Neural cell (in vitro differentiated cells): ENCODE data around the gene RBM6.

Experiments
- CTCF ChIP-seq: fragments of 450-650 bp; IDR thresholded peaks from 2 replicates; pipeline ENCODE4 v1.5.1; 2014; ENCODE audit warnings: antibody characterized with exemption, mild to moderate bottlenecking, moderate library complexity; ENCODE audit not compliant: poor library complexity, severe bottlenecking
- EP300 ChIP-seq: fragments of 450-650 bp; conservative IDR thresholded peaks from 2 replicates; pipeline ENCODE4 v1.6.1; 2014; ENCODE audit warnings: antibody characterized with exemption, mild to moderate bottlenecking, moderate library complexity; ENCODE audit not compliant: poor library complexity, severe bottlenecking

DNA sequence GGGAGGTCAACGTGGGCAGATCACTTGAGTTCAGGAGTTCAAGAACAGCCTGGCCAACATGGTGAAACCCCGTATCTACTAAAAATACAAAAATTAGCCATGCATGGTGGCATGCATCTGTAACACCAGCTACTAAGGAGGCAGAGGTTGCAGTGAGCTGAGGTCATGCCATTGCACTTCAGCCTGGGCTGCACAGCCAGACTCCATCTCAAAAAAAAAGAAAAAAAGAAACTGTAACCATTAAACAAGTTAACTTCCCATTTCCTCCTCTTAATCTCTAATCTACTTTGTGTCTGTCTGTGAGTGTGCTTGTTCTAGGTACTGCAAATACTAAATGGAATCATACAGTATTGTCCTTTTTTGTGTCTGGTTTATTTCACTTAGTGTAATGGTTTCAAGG is 2.7 kb downstream of the RBM6 start:
- TF ChIP-seq CTCF (no peak), EP300 (no peak)
